SH-SY5Y (cell line): ENCODE data around the gene CORIN.

Experiments used
- GATA2 ChIP-seq: IDR thresholded peaks from 2 replicates; pipeline ENCODE4 v1.6.1; 2011; ENCODE audit warnings: mild to moderate bottlenecking, low read depth, low read length
- GATA3 ChIP-seq: IDR thresholded peaks from 2 replicates; pipeline ENCODE4 v1.6.1; 2011; ENCODE audit warnings: low read depth, mild to moderate bottlenecking, low read length, moderate library complexity

DNA sequence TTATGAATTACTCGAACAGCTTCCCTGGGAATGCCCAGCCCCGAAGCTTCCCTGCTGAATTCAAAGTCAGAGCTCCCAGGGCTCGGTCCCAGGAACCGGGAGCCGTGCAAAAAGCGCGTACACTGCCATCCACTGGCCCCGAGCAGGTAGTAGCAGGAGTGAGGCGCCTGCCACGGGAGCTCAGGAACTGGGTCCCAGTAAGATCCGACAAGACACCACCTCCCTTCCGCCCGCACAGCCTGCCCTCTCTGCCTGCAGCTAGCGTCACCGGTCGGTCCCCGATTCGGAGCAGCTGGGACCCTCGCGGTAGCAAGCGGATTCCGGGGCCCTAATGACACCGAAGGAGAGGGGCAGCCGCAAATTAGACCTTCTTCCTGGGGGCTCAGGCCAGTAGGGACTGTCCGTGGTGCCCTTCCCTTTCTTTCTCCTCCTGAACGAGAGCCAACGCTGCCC, 1.2 kb downstream of the CORIN start:
- TF ChIP-seq GATA2 = no peak
- TF ChIP-seq GATA3 = no peak
